K562 (cell line): ENCODE measurements around the gene CLIC1. TPM values are rescaled to one million over a fixed set of nuclear protein-coding genes. Genes with fewer than 3 reads are reported as not detected.

ENCODE experiments used
- CCAR2 ChIP-seq: fragments of 200-400 bp; formaldehyde crosslinking; IDR thresholded peaks from 2 replicates; pipeline ENCODE4 v1.6.1; 2017; ENCODE audit warnings: mild to moderate bottlenecking, low read depth, low read length
- ELF4 ChIP-seq: fragments of 450-650 bp; formaldehyde crosslinking; IDR thresholded peaks from 2 replicates; pipeline ENCODE4 v1.4.0; 2022; ENCODE audit warnings: missing genetic modification characterization
- EP300 ChIP-seq: IDR thresholded peaks from 2 replicates; pipeline ENCODE4 v1.6.1; 2012; ENCODE audit warnings: low read length, improper control_type of control experiment
- HMG20B ChIP-seq: fragments of 250-450 bp; sonication (Bioruptor Pico); IDR thresholded peaks from 2 replicates; pipeline ENCODE4 v1.5.0; 2021; ENCODE audit warnings: mild to moderate bottlenecking
- HNRNPLL ChIP-seq: fragments of 200-400 bp; formaldehyde crosslinking; IDR thresholded peaks from 2 replicates; pipeline ENCODE4 v1.6.1; 2017; ENCODE audit warnings: low read length, low read depth, mild to moderate bottlenecking; ENCODE audit not compliant: poor library complexity, severe bottlenecking
- JUN ChIP-seq, 2 experiments: sonication (generic) in 1 of 2; formaldehyde crosslinking in 1 of 2; IDR thresholded peaks; 2 replicates each; pipeline versions ENCODE4 v1.6.1 to v1.8.0; 2012 to 2022; ENCODE audit warnings: borderline replicate concordance in 2 of 2, mild to moderate bottlenecking in 2 of 2, improper control_type of control experiment in 1 of 2, low read depth in 1 of 2, low read length in 1 of 2, missing genetic modification reagents in 1 of 2
- KLF1 ChIP-seq: fragments of 450-650 bp; IDR thresholded peaks from 2 replicates; pipeline ENCODE4 v1.6.1; 2016; ENCODE audit warnings: missing genetic modification characterization, missing compliant biosample characterization
- NRF1 ChIP-seq, 2 experiments: fragments of 450-650 bp; IDR thresholded peaks in 1 of 2; conservative IDR thresholded peaks in 1 of 2; 2 replicates each; pipeline ENCODE4 v1.6.1; 2014; ENCODE audit warnings: mild to moderate bottlenecking in 2 of 2
- POLR2AphosphoS2 ChIP-seq: IDR thresholded peaks from 2 replicates; pipeline ENCODE4 v1.6.1; 2012; ENCODE audit warnings: low read length, improper control_type of control experiment
- POLR2B ChIP-seq: fragments of 450-650 bp; IDR thresholded peaks from 2 replicates; pipeline ENCODE4 v1.6.1; 2018; ENCODE audit warnings: low read depth; ENCODE audit not compliant: partially characterized antibody
- SMAD3 ChIP-seq: fragments of 450-650 bp; formaldehyde crosslinking; conservative IDR thresholded peaks from 2 replicates; pipeline ENCODE4 v1.4.0; 2020; ENCODE audit warnings: mild to moderate bottlenecking
- TAF7 ChIP-seq: fragments of 450-650 bp; IDR thresholded peaks from 2 replicates; pipeline ENCODE4 v1.6.1; 2016; ENCODE audit warnings: missing genetic modification characterization, missing compliant biosample characterization
- ZKSCAN3 ChIP-seq: fragments of 250-450 bp; sonication (Bioruptor Pico); IDR thresholded peaks from 2 replicates; pipeline ENCODE4 v1.4.0; 2020
- ZNF57 ChIP-seq: fragments of 450-650 bp; formaldehyde crosslinking; IDR thresholded peaks from 2 replicates; pipeline ENCODE4 v1.4.0; 2020; ENCODE audit warnings: mild to moderate bottlenecking, moderate library complexity
- polyA plus RNA-seq, 8 experiments: library from polyadenylated mRNA; depleted of rRNA in 4 of 8; stranded (reverse) in 5 of 8; unstranded in 3 of 8; fragments of >200 nt; fragmentation: Nextera tagmentation in 2 of 8; fragmentation: Illumina TruSeq in 1 of 8; extraction: Ambion mirVana in 2 of 8; extraction: Trizol in 1 of 8; gene quantifications; 2 replicates each; pipeline versions ENCODE4 v1.2.1 to v1.2.3, GENCODE V29; 2011 to 2014; ENCODE audit warnings: inconsistent platforms in 1 of 8, missing spikeins in 1 of 8
- total RNA-seq, 7 experiments: library from RNA; depleted of rRNA in 6 of 7; stranded (reverse); fragments of >200 nt in 6 of 7; fragmentation: Illumina TruSeq in 2 of 7; extraction: Trizol in 2 of 7; gene quantifications; 2 replicates each; pipeline versions ENCODE4 v1.2.1 to v1.2.3, GENCODE V29; 2011 to 2021; ENCODE audit warnings: low replicate concordance in 1 of 7
- TF ChIP-seq, protein P1 (sequence below): fragments of 450-650 bp; IDR thresholded peaks from 2 replicates; pipeline ENCODE4 v1.6.1; 2016; ENCODE audit warnings: antibody characterized with exemption
- TF ChIP-seq, protein P2 (sequence below): sonication (generic); formaldehyde crosslinking; IDR thresholded peaks from 2 replicates; pipeline ENCODE4 v1.8.1; 2023; ENCODE audit warnings: missing genetic modification reagents, mild to moderate bottlenecking, borderline replicate concordance
- TF ChIP-seq, protein P3 (sequence below): fragments of 250-450 bp; sonication (Bioruptor Pico); IDR thresholded peaks from 2 replicates; pipeline ENCODE4 v1.9.0; 2021; ENCODE audit warnings: mild to moderate bottlenecking
- TF ChIP-seq, protein P4 (sequence below): fragments of 450-650 bp; IDR thresholded peaks from 2 replicates; pipeline ENCODE4 v1.7.0; 2016; ENCODE audit warnings: borderline replicate concordance

Gene CLIC1
- total and polyA plus RNA-seq, 9 of the 15 experiments (the other 6 are each of a cell fraction or from before 2014, with no cell fraction given) = 1,267 to 2,419 (median 1,808) TPM

DNA sequence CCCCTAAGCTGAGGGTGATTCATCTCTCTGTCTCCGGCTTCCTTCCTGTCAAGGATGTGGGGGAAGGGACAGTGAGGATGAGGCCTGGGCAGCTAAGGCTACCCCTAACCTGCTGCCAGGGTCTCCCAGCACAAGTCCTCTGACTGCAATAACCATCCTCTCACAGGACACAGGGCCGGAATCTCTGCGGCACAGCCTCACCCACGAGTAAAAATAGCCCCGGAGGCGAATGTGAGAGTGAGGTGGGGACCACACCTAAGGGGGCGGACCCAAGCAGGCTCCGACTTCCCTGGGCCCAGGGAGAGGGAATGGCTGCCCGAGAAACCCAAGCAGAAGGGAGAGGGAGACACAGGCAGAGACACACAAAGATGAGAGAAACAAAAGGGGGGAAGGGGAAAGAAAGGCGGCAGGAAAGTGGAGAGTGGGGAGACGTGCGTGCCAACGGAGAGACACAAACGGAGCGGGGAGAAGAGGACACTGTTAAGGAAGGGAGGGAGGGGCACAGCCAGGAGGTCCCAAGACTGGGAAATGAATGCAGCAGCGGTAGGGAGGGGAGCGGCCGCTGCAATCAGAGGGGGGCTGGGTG, 1.4 kb downstream of the CLIC1 start (continued):
- TF ChIP-seq JUN (IDR thresholded peaks at IDR 0.05; ENCODE audit: borderline replicate concordance, low read depth, low read length) = peak; percentile 100; the same call in 1 of the 2 replicates
- TF ChIP-seq JUN (CRISPR knock-in tag; IDR thresholded peaks at IDR 0.05; ENCODE audit: borderline replicate concordance) = peak; percentile 98
- TF ChIP-seq, protein P1, sequence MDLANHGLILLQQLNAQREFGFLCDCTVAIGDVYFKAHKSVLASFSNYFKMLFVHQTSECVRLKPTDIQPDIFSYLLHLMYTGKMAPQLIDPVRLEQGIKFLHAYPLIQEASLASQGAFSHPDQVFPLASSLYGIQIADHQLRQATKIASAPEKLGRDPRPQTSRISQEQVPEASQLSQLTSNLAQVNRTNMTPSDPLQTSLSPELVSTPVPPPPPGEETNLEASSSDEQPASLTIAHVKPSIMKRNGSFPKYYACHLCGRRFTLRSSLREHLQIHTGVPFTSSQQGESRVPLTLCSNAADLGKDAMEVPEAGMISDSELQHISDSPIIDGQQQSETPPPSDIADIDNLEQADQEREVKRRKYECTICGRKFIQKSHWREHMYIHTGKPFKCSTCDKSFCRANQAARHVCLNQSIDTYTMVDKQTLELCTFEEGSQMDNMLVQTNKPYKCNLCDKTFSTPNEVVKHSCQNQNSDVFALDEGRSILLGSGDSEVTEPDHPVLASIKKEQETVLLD = 0 out of 2 replicates have a peak, but pooled peaks have one; percentile 60
- peak; percentile 69; the same call in 1 of the 2 replicates for TF ChIP-seq POLR2AphosphoS2
- TF ChIP-seq ELF4 (CRISPR knock-in tag) = peak; percentile 98
- 0 out of 2 replicates have a peak, but pooled peaks have one; percentile 6 for TF ChIP-seq SMAD3 (CRISPR knock-in tag)
- peak; percentile 58; the same call in 1 of the 2 replicates for TF ChIP-seq KLF1 (tag)
- TF ChIP-seq NRF1 (conservative IDR thresholded peaks at IDR 0.05 in 1 of 2, IDR thresholded peaks at IDR 0.05 in 1 of 2) = peak; percentile 28 to 31; a peak in 1 of 4 replicates
- peak; percentile 83 for TF ChIP-seq POLR2B
- 0 out of 2 replicates have a peak, but pooled peaks have one; percentile 73 for TF ChIP-seq ZNF57
- peak; percentile 83 for TF ChIP-seq ZKSCAN3 (CRISPR knock-in tag)
- TF ChIP-seq, protein P2, sequence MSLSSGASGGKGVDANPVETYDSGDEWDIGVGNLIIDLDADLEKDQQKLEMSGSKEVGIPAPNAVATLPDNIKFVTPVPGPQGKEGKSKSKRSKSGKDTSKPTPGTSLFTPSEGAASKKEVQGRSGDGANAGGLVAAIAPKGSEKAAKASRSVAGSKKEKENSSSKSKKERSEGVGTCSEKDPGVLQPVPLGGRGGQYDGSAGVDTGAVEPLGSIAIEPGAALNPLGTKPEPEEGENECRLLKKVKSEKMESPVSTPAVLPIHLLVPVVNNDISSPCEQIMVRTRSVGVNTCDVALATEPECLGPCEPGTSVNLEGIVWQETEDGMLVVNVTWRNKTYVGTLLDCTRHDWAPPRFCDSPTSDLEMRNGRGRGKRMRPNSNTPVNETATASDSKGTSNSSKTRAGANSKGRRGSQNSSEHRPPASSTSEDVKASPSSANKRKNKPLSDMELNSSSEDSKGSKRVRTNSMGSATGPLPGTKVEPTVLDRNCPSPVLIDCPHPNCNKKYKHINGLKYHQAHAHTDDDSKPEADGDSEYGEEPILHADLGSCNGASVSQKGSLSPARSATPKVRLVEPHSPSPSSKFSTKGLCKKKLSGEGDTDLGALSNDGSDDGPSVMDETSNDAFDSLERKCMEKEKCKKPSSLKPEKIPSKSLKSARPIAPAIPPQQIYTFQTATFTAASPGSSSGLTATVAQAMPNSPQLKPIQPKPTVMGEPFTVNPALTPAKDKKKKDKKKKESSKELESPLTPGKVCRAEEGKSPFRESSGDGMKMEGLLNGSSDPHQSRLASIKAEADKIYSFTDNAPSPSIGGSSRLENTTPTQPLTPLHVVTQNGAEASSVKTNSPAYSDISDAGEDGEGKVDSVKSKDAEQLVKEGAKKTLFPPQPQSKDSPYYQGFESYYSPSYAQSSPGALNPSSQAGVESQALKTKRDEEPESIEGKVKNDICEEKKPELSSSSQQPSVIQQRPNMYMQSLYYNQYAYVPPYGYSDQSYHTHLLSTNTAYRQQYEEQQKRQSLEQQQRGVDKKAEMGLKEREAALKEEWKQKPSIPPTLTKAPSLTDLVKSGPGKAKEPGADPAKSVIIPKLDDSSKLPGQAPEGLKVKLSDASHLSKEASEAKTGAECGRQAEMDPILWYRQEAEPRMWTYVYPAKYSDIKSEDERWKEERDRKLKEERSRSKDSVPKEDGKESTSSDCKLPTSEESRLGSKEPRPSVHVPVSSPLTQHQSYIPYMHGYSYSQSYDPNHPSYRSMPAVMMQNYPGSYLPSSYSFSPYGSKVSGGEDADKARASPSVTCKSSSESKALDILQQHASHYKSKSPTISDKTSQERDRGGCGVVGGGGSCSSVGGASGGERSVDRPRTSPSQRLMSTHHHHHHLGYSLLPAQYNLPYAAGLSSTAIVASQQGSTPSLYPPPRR = peak; percentile 91; the same call in 1 of the 2 replicates
- TF ChIP-seq HNRNPLL = peak; percentile 26
- TF ChIP-seq TAF7 (tag) = peak; percentile 86
- TF ChIP-seq, protein P3, sequence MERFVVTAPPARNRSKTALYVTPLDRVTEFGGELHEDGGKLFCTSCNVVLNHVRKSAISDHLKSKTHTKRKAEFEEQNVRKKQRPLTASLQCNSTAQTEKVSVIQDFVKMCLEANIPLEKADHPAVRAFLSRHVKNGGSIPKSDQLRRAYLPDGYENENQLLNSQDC (CRISPR knock-in tag) = 0 out of 2 replicates have a peak, but pooled peaks have one; percentile 54
- peak; percentile 88 for TF ChIP-seq EP300
- TF ChIP-seq CCAR2 = 0 out of 2 replicates have a peak, but pooled peaks have one; percentile 18
- TF ChIP-seq, protein P4, sequence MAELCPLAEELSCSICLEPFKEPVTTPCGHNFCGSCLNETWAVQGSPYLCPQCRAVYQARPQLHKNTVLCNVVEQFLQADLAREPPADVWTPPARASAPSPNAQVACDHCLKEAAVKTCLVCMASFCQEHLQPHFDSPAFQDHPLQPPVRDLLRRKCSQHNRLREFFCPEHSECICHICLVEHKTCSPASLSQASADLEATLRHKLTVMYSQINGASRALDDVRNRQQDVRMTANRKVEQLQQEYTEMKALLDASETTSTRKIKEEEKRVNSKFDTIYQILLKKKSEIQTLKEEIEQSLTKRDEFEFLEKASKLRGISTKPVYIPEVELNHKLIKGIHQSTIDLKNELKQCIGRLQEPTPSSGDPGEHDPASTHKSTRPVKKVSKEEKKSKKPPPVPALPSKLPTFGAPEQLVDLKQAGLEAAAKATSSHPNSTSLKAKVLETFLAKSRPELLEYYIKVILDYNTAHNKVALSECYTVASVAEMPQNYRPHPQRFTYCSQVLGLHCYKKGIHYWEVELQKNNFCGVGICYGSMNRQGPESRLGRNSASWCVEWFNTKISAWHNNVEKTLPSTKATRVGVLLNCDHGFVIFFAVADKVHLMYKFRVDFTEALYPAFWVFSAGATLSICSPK = peak; percentile 57; the same call in 1 of the 2 replicates
- no peak for TF ChIP-seq HMG20B (CRISPR knock-in tag)
